Endothelial cell (in vitro differentiated cells): ENCODE data around the gene MPC1. TPM values are rescaled to one million over a fixed set of nuclear protein-coding genes. Genes with fewer than 3 reads are reported as not detected.

Experiments used
- DNase-seq: peaks from one replicate; pipeline ENCODE4 v3.0.0; 2021; ENCODE audit warnings: low spot score
- H3K27ac Mint-ChIP-seq: one replicate; pipeline ENCODE4 v1.8.0; 2021; ENCODE audit warnings: mixed read lengths, inconsistent platforms; ENCODE audit not compliant: unreplicated experiment
- H3K27me3 Mint-ChIP-seq: one replicate; pipeline ENCODE4 v1.8.0; 2021; ENCODE audit warnings: mild to moderate bottlenecking, moderate library complexity, mixed read lengths, inconsistent platforms; ENCODE audit not compliant: unreplicated experiment
- H3K36me3 Mint-ChIP-seq: one replicate; pipeline ENCODE4 v1.8.0; 2021; ENCODE audit warnings: mild to moderate bottlenecking, low read depth, mixed read lengths, inconsistent platforms; ENCODE audit not compliant: unreplicated experiment
- H3K4me1 Mint-ChIP-seq: one replicate; pipeline ENCODE4 v1.8.0; 2021; ENCODE audit warnings: mild to moderate bottlenecking, mixed read lengths, inconsistent platforms; ENCODE audit not compliant: unreplicated experiment
- H3K4me3 Mint-ChIP-seq: one replicate; pipeline ENCODE4 v1.8.0; 2021; ENCODE audit warnings: mild to moderate bottlenecking, mixed read lengths, inconsistent platforms; ENCODE audit not compliant: unreplicated experiment
- H3K9me3 Mint-ChIP-seq: one replicate; pipeline ENCODE4 v1.8.0; 2021; ENCODE audit warnings: mixed read lengths, inconsistent platforms; ENCODE audit not compliant: unreplicated experiment
- CTCF ChIP-seq: fragments of 200-600 bp; sonication (generic); IDR thresholded peaks from one replicate; pipeline ENCODE4 v1.5.0; 2021; ENCODE audit warnings: antibody characterized with exemption; ENCODE audit not compliant: unreplicated experiment
- total RNA-seq: library from RNA; stranded (reverse); fragmentation: NEBNext Ultra II Directional; extraction: Animal tissue kit (Norgen Biotek cat#: 25700); gene quantifications from one replicate; pipeline ENCODE4 v1.2.1, GENCODE V29; 2021; ENCODE audit not compliant: unreplicated experiment

The MPC1 gene
- total RNA-seq, 1 donor from 2014 or later = 23.7 TPM

- Mint-ChIP-seq H3K27ac (no peak overlapping the region), H3K4me3 (no peak overlapping the region), H3K9me3 (no peaks in the 10 kb centered on the region), H3K27me3 (no peaks in the 10 kb centered on the region), H3K36me3 (no peaks in the 10 kb centered on the region), H3K4me1 (peaks cover 5% of the 10 kb centered on the region)
- no peak for DNase-seq
- no peak for TF ChIP-seq CTCF
Measured at GRCh38 chr6:166375013-166375412, 7.7 kb downstream of the MPC1 start.

- Mint-ChIP-seq H3K4me3 (no peak overlapping the region), H3K27ac (no peak overlapping the region), H3K36me3 (no peaks in the 10 kb centered on the region), H3K27me3 (no peaks in the 10 kb centered on the region), H3K4me1 (peaks cover 9% of the 10 kb centered on the region), H3K9me3 (no peaks in the 10 kb centered on the region)
- no peak for DNase-seq
- TF ChIP-seq CTCF = no peak
Measured at GRCh38 chr6:166370489-166370888, 12.3 kb downstream of the MPC1 start.

- no peaks in the 10 kb centered on the region for H3K9me3 Mint-ChIP-seq
- no peak overlapping the region for H3K4me3 Mint-ChIP-seq
Measured at GRCh38 chr6:166369782-166370181, 13.0 kb downstream of the MPC1 start.

GRCh38 chr6:166366921-166367320, 15.8 kb downstream of the MPC1 start:
- peaks cover 9% of the 10 kb centered on the region for H3K4me1 Mint-ChIP-seq
- TF ChIP-seq CTCF = no peak
- H3K27me3 Mint-ChIP-seq = no peaks in the 10 kb centered on the region
- no peak for DNase-seq
- no peaks in the 10 kb centered on the region for H3K9me3 Mint-ChIP-seq
- H3K4me3 Mint-ChIP-seq = no peak overlapping the region
- peaks cover 4% of the 10 kb centered on the region for H3K36me3 Mint-ChIP-seq
- H3K27ac Mint-ChIP-seq = no peak overlapping the region

More at GRCh38 chr6:166369782-166370181, 13.0 kb downstream of the MPC1 start:
- Mint-ChIP-seq H3K36me3 (no peaks in the 10 kb centered on the region), H3K27ac (peak overlapping the region; percentile 49), H3K27me3 (no peaks in the 10 kb centered on the region), H3K4me1 (peaks cover 9% of the 10 kb centered on the region)
- DNase-seq = no peak
- TF ChIP-seq CTCF = no peak

- TF ChIP-seq CTCF = no peak
- Mint-ChIP-seq H3K36me3 (peaks cover 4% of the 10 kb centered on the region), H3K4me3 (no peak overlapping the region), H3K9me3 (no peaks in the 10 kb centered on the region), H3K27ac (peak overlapping the region; percentile 4), H3K4me1 (peaks cover 9% of the 10 kb centered on the region), H3K27me3 (peaks cover under 1% of the 10 kb centered on the region)
- DNase-seq = no peak
Measured at GRCh38 chr6:166365806-166366205, 16.9 kb downstream of the MPC1 start.
